Renal pelvis (tissue), 4 donors: ENCODE results near the gene VWF. TPM values are rescaled to one million over a fixed set of nuclear protein-coding genes. Genes with fewer than 3 reads are reported as not detected.
"Not testable (repeated sequence)": the region's sequence is repeated elsewhere in the genome, so short reads cannot be mapped to it uniquely, and the experiment has no call there.

Source experiments
- DNase-seq: peaks from one replicate; pipeline ENCODE4 v3.0.0-alpha.2; 2013
- polyA plus RNA-seq, 3 donors: library from polyadenylated mRNA; unstranded; fragments of 120-200 nt; gene quantifications; one replicate each; pipeline ENCODE4 v1.2.1, GENCODE V29; 2013; ENCODE audit not compliant: insufficient read length in 3 of 3

Gene VWF
- polyA plus RNA-seq, 3 donors, result 9.4 to 18.1 (median 10.6) TPM

DNA sequence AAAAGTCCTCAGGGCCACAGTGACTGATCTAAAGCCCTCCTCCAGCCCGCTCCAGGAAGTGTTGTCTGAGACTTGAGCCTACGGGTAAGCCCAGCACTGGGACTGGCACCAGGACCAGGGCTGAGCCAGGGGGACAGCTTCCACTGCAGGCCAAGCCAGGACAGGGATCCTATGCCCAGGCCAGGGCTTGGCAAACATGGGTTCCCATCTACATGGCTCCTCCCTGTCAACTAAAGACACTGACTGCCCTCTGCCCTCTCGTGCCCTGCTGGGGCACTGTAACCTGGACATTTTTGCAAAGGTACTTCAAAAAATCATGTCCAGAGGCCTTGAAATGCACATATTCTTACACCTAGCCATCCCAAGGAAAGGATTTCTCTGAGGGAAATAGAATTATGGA lies 88.0 kb downstream of the VWF start:
- no peak for DNase-seq

DNA sequence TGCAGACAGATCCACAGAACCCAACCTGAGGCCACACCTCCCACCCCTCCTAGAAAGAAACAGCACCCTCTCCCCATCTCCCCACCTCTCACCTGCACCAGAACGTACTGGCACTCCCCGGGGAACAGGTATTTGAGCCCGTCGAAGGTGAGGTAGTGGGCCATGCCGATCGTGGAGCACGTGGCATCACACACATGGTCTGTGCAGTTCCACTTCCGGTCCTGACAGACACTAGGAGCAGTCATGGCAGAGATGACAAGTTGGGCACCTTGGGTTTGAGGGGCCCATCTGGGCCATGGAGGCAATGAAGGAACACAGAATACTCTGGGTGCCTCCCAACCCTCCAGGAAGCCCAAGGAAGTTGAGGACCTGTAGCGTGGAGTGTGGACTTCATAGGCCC lies 89.9 kb downstream of the VWF start:
- DNase-seq, result no peak

DNA sequence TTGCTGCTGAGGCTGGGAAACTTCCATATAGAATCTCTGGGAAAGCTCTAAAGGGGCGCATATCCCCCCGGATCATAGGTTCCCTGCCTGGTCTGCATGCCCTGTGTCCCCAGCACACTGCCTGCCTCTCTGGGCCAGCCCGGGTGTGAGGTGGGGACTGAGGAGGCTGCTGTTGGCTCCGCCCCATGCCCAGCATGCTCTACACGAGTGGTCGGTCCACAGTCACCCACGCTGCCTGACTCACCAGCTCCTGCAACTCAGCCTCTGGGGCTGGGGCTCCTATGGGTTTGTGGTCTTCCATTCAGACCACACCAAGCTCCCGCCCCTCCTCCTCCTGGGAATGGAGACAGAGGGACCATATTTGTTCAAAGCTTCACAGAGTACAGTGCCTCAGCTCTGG lies 90.9 kb downstream of the VWF start:
- DNase-seq, result no peak

DNA sequence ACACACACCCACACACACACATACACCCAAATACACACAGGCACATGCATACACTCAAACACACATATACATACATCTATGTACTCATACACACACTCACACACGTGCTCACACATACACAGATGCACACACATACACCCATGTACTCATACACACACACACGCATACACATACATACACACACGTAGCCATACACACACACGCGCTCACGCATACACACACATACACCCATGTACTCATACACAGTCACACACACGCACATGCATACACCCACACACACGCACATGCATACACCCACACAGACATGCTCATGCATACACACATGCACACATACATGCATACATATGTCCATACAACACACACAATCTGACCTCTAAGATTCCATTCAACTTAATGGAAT lies 91.7 kb downstream of the VWF start:
- DNase-seq, result no peak

DNA sequence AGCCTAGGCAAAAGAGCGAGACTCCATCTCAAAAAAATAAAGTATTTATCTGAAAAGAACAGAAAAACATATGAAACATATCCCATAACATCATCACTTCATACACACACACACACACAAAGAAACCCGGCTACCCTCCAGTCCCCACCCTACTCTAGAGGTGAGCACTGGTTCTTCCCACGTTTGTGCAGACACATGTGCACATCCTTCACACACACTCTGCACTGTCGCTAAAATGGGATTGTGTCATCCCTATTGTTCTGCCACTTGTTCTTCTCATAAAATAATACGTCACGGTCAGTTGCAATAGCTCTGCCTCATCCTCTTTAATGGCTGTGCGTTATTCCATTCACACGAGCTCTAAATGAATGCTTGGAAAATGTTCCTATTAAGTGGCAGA lies 93.5 kb downstream of the VWF start:
- DNase-seq, result no peak

DNA sequence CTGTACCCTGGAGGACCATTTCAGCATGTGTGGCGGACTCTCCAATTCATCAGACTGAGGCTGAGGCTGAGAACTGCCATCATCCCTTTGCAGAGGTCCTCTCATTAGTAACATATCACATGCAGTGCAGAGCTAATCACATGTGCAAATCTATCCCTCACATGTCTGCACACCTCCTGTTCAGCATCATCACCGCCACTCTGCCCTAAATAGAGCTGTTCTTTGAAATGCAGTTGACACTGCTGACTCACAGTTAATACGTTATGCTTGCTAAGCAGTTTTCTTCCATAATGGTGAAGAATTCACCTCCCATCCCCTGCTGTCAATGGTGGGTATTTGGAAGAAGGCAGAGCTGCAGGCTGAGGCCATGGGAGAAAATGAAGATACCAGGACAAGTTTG lies 94.4 kb downstream of the VWF start:
- no peak for DNase-seq

DNA sequence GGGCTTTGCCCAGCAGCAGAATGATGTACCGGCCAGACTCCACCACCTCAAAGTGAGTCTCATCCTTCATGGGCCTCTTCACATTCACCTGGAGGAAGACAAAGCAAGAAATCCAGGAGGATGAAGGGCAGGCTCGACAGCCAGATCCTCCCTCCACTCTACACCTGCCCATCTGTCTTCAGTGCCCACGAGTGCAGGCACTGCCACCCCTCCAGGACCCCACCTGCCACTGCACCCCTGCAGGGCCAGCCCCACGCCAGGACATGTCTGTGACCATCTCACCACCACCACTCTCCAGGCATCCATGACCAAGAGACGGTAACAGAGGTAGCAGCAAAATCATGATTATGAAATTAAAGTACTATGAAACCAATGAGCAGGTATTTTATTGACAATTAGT lies 95.1 kb downstream of the VWF start:
- no peak for DNase-seq

DNA sequence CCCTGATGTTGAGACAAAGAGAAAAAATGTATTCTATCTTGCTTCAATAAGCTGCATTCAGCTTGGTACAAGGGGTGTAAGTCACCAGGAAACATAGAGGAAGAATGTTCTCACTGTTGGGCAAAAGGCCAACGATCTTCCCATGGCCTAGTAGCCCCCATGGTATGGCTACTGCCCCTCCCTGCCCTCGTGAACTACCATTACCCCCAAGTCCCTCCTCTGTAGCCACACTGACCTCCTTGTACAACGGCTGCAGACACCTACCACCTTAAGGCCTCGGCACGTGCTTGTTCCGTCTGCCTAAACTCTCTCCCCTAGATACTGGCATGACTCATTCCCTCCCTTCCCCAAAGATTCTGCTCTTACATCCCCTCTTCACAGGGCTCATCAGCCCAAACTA lies 97.5 kb downstream of the VWF start:
- DNase-seq, result no peak

DNA sequence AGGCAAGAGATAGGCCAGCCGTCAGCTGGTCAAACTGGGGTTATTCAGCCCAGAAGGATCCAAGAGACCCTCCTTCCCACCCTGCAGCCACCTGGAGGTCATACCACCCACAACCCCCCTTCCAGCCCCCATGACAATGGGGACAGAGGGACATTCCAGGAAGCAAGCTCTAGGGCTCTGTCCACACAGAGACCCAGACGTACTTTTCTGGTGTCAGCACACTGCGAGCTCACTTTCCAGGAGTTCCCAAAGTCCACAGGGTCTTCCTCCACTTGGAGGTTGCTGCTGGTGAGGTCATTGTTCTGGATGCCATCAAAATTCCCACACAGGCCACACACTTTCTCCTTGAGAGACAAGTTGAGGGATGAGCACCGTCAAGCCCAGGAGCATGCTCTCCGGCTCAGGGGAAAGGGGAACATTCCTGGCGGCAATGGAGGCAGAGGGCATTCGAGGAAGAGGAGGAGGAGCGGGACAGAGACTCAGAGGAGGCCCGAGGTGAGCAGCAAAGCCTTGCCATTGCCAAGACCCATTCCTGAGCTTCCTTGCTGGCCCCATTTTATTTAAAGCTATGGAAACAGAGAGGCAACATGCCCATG lies 98.7 kb downstream of the VWF start:
- not testable (repeated sequence) for DNase-seq

DNA sequence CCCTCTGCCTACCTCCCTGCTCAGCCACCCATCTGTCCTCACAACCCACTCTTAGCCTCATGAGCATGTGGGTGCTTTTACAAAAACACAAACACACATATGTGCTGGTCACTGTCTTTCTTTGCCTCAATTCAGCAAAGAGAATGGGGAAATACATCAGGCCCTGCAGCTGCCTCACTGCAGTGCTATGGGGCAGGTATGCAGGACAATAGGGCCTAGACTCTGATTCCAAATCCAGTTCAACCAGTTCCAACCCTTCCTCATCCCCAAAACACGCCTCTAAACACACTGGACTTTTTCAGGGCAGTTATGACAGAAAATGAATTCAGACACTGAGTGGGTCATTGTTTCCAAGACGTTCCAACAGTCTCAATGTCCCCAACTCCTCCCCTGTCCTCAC lies 100.4 kb downstream of the VWF start:
- not testable (repeated sequence) for DNase-seq

DNA sequence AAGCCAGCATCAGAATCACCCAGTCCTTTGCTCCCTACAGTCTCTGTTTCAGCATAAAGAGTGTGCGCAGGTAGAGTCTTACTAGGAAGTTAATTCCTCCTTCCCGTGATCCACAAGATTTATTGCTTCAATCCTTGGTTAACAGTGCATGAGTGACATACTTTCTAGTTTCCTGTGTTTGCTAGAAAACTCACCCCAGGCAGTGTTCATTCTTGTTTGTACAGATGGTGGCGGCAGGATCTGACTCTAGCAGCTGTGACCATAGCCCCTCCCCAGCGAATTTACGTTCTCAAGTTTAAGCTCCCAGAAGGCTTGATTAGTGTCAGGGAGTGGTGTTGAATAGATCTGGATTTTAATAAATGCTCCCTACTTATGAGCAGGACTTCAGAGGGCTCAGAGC lies 103.5 kb downstream of the VWF start:
- peak; percentile 79 for DNase-seq

DNA sequence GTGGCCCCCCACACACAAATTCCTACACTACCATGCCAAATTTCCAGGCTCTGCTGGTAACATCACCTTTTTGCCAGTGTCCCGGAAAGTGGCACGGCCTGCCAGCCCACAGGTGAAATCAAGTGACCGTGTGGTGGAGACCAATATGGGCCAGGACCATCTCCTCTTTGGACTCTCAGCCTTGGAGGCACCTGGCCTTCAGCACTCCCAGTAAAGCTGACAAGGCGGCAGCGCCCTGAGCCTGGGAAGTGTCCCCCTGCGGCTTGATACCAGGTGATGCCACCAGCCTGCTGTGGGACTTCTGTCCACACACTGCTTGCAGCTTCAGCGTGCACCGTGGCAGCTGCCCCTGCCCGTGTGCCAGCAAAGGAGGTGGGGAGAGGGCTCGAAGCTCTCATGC lies 104.0 kb downstream of the VWF start:
- DNase-seq, result not testable (repeated sequence)

DNA sequence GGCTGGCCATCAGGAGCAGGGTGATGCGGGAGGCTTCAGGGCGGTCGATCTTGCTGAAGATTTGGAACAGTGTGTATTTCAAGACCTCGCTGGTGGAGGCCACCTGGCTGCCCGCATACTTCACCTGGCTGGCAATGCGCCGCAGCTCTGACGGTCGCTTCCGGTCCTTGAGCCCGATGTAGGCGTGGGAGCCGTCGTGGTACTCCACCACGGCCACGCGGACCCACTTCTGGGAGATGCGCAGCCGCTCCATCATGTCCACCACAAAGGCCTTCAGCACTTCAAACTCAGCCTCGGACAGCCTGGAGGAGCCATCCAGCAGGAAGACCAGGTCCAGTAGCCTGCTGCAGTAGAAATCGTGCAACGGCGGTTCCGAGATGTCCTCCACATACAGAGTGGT lies 105.2 kb downstream of the VWF start:
- DNase-seq, result not testable (repeated sequence)

DNA sequence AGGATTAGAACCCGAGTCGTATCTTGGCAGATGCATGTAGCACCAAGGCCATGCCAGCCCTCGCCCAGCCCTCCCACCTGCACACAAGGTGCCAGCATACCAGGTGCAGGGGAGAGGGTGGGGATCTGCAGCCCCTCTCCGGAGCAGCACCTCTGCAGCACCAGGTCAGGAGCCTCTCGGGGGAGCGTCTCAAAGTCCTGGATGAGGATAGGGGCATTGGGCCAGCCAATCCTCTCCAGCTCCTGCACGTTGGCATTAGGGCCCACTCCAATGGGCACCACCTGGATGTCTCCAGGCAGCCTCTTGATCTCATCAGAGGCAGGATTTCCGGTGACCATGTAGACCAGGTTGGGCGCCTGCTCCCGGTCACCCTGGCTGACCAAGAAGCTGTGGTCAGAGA lies 106.2 kb downstream of the VWF start:
- no peak for DNase-seq

DNA sequence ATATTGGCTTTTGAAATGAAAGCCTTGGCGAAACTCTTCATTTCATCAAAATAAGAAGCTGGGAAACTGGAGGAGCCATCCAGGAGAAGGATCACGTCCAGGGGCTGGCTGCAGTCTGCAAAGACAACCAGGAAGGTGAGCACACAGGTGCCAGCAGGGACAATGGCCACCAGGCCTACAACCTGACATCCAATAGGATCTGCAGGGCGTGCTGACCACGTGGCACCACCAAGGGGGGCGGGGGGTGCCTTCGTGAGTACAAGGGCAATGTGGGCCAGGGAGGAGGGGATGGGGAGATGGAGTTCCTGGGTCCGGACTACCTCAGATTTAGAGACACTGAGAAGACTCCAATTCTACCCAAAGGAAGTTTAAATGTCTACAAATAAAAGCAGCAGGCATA lies 107.7 kb downstream of the VWF start:
- DNase-seq, result no peak

DNA sequence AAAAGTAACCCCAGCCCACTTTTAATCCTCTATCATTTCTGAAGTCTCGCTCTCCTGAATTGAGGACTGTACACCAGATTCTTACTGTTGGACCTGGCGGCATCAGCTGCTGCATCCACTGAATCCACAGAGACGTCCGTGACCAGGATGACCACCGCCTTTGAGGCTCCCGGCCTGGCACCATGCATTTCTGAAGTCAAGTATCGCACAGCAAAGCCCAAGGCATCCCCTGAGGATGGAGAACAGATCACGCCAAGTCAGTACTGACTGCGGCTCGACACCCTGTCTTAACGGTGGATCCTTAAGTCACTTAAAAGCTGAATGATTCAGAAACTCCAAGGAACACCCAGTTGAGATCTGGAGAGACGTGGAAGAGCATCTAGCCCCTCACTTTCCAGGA lies 108.5 kb downstream of the VWF start:
- not testable (repeated sequence) for DNase-seq

DNA sequence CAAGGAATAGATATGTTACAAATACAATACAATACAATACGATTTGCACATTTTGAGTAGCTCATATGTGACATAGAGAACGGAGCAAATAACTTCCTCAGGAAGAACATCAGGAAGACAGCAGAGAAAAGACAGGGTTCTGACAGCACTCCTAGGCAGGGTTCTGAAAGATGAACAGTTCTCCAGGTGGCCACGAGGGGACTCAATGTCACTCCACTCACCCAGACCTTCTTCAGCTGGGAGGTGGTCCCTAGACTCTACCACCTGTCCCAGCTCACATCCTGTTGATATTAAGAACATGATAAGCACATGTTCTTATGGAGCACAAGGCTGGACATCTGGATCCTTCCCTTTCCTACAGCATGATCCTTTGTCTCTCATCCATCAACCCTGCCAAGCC lies 109.2 kb downstream of the VWF start:
- not testable (repeated sequence) for DNase-seq

DNA sequence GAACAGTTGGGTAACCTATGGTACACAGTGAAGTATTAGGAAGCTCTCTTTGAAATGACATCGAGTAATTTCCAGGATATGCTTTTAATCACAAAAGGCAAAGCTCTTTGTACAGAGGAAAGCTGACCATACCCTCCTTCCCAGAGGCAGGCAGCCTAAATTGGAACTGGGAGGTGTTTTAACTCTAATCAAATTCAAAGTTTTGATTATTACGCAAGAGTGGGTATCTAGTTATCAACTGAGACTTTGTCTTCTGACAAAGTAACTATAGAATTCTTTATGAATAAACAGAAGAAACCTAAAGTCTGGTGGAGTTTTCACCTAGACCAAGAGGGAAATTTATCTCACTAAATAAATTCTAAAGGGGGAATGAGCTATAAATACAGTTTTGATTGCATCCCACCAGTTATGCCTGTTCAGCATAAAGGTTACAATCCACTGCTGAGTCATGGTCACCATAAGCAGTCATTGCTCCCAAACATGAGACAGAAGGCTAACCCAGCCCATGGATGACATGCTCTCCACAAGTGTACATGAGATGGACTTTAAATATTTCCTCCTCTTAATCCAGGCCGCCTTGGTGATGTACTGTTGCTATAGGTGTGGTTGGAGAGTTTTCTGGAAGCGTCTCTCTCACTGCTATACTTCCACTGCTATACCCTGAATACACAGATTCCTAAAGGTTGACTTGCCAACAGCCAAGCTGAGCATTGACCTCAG lies 113.7 kb downstream of the VWF start:
- not testable (repeated sequence) for DNase-seq

DNA sequence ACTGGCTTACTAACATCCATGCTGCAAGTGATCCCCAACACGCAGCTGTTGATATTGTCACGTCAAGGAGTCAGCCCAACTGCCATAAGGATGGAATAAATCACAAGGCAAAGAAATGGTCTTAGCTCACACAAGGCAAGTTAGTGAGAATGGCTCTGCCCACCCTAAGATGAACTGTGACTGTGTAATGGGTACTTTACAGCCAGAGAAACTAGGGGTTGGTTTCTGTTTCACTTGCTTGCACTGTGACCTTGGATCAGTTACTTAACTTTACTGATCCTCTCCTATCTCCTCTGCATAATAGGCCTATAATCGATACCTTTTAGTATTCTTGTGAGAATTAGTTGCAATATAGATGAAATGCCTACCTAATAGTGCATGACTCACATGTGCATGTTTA lies 127.2 kb downstream of the VWF start:
- no peak for DNase-seq

DNA sequence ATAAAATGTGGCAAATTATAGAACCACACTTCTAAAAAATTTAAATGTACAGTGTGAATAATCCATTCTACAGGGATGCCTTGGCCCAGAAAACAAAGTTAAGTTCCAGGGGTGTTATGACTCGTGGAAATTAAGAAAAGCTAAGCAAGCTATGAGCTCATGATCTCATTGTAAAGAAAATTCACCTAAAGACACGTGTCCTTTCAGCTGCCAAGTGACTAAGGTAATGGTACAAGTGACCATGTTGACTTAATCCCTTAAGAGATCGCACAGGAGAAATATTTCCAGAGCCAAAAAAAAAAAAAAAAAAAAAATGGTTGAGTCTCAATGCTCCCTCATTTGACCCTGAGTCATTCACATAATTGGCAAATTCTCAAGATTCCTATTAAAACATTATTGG lies 128.0 kb downstream of the VWF start:
- DNase-seq, result no peak

DNA sequence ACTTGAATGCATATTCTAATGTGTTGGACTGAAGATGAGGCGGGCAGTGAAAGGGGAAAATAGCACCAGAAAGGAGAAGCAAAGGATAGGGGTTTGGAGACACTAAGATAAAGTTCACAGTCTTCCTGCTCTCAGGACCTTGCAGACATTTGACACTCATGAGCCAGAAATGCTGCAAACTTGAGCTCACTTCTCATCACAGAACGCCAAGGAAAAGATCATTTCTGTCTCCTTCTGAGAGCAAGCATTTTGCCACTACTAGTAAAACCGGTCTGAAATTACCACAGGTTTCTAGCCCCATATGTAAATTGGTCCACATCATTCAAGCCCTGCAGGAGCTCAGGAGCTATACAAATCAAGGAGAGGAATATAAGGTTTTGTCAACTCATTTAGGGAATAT lies 134.8 kb downstream of the VWF start:
- DNase-seq, result no peak

DNA sequence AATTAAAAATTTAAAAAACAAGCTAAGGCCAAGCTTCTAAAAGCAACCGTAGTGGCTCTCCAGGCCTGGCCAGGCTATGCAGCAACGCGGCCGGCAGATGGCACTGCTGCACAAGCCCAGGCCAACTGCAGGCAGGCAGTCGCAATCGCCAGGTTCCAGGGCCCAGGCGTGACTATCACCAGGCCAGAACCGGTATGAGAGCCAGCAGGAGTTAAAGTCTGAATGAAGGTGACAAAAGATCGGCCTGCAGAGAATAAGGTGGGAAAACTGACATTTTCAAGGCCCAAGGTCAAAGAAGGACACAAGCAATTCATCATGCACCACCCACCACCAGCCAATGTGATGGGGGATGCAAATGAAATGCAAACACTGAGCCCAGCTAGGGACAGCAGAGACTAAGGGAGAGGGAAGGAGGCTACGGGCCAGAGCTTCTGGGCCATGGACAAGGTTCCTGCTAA lies 135.8 kb downstream of the VWF start:
- peak; percentile 71 for DNase-seq

DNA sequence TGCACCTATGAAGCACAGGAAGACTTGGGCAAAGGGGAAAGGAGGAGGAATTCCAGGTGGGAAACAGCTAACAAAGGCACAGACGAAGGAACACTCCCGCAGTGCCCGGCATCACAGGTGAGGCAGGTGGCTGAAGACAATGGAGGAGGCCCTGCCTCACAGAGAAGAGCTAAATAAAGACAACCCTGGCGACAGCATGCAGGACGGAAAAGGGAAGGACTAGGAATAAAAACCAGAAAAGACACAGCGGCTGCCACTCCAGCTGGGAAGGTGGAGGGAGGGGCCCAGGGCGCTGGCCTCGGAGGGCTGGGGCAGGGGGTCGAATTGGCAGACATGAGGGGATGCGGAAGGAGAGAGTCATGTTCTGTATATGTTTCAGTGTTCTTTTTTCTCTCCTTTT lies 136.4 kb downstream of the VWF start:
- DNase-seq, result no peak

DNA sequence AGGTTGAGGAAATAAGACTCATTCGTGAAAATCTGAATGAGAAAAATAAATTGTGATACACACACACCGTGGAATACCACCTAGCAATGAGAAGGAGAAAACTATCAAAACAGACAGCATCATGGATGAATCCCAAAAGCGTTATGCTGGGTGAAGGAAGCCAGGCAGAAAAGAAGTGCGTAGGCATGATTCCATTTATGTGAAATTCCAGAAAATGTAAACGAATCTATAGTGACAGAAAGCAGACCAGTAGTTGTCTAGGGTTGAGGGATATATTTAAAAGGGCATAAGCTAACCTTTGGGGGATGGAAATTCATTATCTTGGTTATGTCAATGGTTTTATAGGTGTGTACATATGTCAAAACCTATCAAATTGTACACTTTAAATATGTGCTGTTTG lies 136.9 kb downstream of the VWF start:
- DNase-seq, result no peak
